Stimulated activated CD8-positive, alpha-beta memory T cell treated with anti-CD3 and anti-CD28 coated beads, Interleukin-12 subunit alpha, Interleukin-12 subunit beta, amount 100 ng/mL, for 1 hour (primary cell): ENCODE results near the gene EDNRA.

ENCODE experiments used
- DNase-seq: peaks from one replicate; pipeline ENCODE4 v3.0.0-alpha.2; 2020; ENCODE audit warnings: low read depth

EDNRA gene

GRCh38 chr4:147542229-147542990 is 61.5 kb downstream of the EDNRA start:
- DNase-seq = no peak

- no peak for DNase-seq
These were observed 62.1 kb downstream of the EDNRA start for GRCh38 chr4:147543034-147543433.

- DNase-seq = no peak
These were observed 65.5 kb downstream of the EDNRA start for GRCh38 chr4:147546349-147546748.

- no peak for DNase-seq
These were observed 66.6 kb downstream of the EDNRA start for GRCh38 chr4:147547314-147548056.

- DNase-seq = no peak
These were observed 67.4 kb downstream of the EDNRA start for GRCh38 chr4:147548256-147548655.

GRCh38 chr4:147550626-147551246 is 69.8 kb downstream of the EDNRA start:
- DNase-seq = no peak

- DNase-seq = no peak
These were observed 79.7 kb downstream of the EDNRA start for GRCh38 chr4:147560625-147561024.

- no peak for DNase-seq
These were observed 85.9 kb downstream of the EDNRA start for GRCh38 chr4:147566762-147567161.

GRCh38 chr4:147567276-147567675 is 86.4 kb downstream of the EDNRA start:
- no peak for DNase-seq

- DNase-seq = no peak
These were observed 89.7 kb downstream of the EDNRA start for GRCh38 chr4:147570616-147571015.

GRCh38 chr4:147571036-147571770 is 90.3 kb downstream of the EDNRA start:
- no peak for DNase-seq

GRCh38 chr4:147576084-147576483 is 95.2 kb downstream of the EDNRA start:
- no peak for DNase-seq

GRCh38 chr4:147578051-147578476 is 97.2 kb downstream of the EDNRA start:
- no peak for DNase-seq

- DNase-seq = no peak
These were observed 97.7 kb downstream of the EDNRA start for GRCh38 chr4:147578593-147578992.

GRCh38 chr4:147580396-147580795 is 99.5 kb downstream of the EDNRA start:
- DNase-seq = no peak

GRCh38 chr4:147581606-147582350 is 100.9 kb downstream of the EDNRA start:
- no peak for DNase-seq

GRCh38 chr4:147582386-147583060 is 101.6 kb downstream of the EDNRA start:
- no peak for DNase-seq

- no peak for DNase-seq
These were observed 103.0 kb downstream of the EDNRA start for GRCh38 chr4:147583876-147584275.

GRCh38 chr4:147586032-147586431 is 105.1 kb downstream of the EDNRA start:
- no peak for DNase-seq

GRCh38 chr4:147586637-147587036 is 105.7 kb downstream of the EDNRA start:
- DNase-seq = no peak

- DNase-seq = no peak
These were observed 106.1 kb downstream of the EDNRA start for GRCh38 chr4:147587041-147587440.
